GM12873 (cell line): ENCODE data around the gene FAM131C.

Experiments used
- CTCF ChIP-seq: IDR thresholded peaks from 2 replicates; pipeline ENCODE4 v1.5.1; 2012; ENCODE audit warnings: low read depth, mild to moderate bottlenecking, moderate library complexity, low read length, control low read depth; ENCODE audit not compliant: insufficient read depth; ENCODE audit errors: missing control alignments

Gene FAM131C

GRCh38 chr1:16023050-16023653 is 50.3 kb downstream of the FAM131C start:
- TF ChIP-seq CTCF, result no peak

GRCh38 chr1:16022393-16022792 is 51.1 kb downstream of the FAM131C start:
- TF ChIP-seq CTCF, result no peak

- no peak for TF ChIP-seq CTCF
These were observed 51.8 kb downstream of the FAM131C start, which contains the start of gene CLCNKA for GRCh38 chr1:16021681-16022080. CLCNKA (plus strand) TSS chr1:16022036; CDS start chr1:16022620, 584 bp downstream.

- TF ChIP-seq CTCF, result no peak
These were observed 53.1 kb downstream of the FAM131C start for GRCh38 chr1:16020325-16020724.

- TF ChIP-seq CTCF, result no peak
These were observed 53.7 kb downstream of the FAM131C start for GRCh38 chr1:16019644-16020277.

- TF ChIP-seq CTCF, result no peak
These were observed 54.5 kb downstream of the FAM131C start for GRCh38 chr1:16018749-16019643.

- TF ChIP-seq CTCF, result no peak
These were observed 55.1 kb downstream of the FAM131C start for GRCh38 chr1:16018308-16018707.
